Calu3 (cell line): ENCODE measurements around the gene GPR15LG. TPM values are rescaled to one million over a fixed set of nuclear protein-coding genes. Genes with fewer than 3 reads are reported as not detected.
A peak's percentile ranks its signal among the peaks of the same experiment; 100 is the strongest.
"Not testable (repeated sequence)": the region's sequence is repeated elsewhere in the genome, so short reads cannot be mapped to it uniquely, and the experiment has no call there.

ENCODE experiments used
- BruUV-seq: library from RNA; stranded (reverse); fragments of 400-500 nt; replicated peaks from 2 replicates; lab custom pipeline; 2021; lab: Mats Ljungman, UMichigan
- CTCF ChIA-PET: fragments of 300-600 bp; sonication (Branson Sonifier 250); formaldehyde crosslinking; loops from one replicate; lab custom pipeline; 2022; ENCODE audit warnings: antibody characterized with exemption; lab: Charles Lee
- DNase-seq: peaks from one replicate; pipeline ENCODE4 v3.0.0; 2022
- H3K27ac Mint-ChIP-seq: one replicate; pipeline ENCODE4 v1.8.0; 2022; ENCODE audit warnings: mixed read lengths; ENCODE audit not compliant: unreplicated experiment
- H3K27me3 Mint-ChIP-seq: one replicate; pipeline ENCODE4 v1.8.0; 2022; ENCODE audit warnings: mixed read lengths; ENCODE audit not compliant: unreplicated experiment
- H3K36me3 Mint-ChIP-seq: one replicate; pipeline ENCODE4 v1.8.0; 2022; ENCODE audit warnings: mild to moderate bottlenecking, moderate library complexity, mixed read lengths; ENCODE audit not compliant: insufficient read depth, unreplicated experiment
- H3K4me1 Mint-ChIP-seq: one replicate; pipeline ENCODE4 v1.8.0; 2022; ENCODE audit warnings: mild to moderate bottlenecking, low read depth, mixed read lengths; ENCODE audit not compliant: unreplicated experiment
- H3K4me3 Mint-ChIP-seq: one replicate; pipeline ENCODE4 v1.8.0; 2022; ENCODE audit warnings: mild to moderate bottlenecking, low read depth, moderate library complexity, mixed read lengths; ENCODE audit not compliant: unreplicated experiment
- H3K9me3 Mint-ChIP-seq: one replicate; pipeline ENCODE4 v1.8.0; 2022; ENCODE audit warnings: low read depth, mixed read lengths; ENCODE audit not compliant: unreplicated experiment
- CTCF ChIP-seq: fragments of 200-600 bp; IDR thresholded peaks from one replicate; pipeline ENCODE4 v1.8.0; 2022; ENCODE audit warnings: antibody characterized with exemption; ENCODE audit not compliant: unreplicated experiment
- intact Hi-C: fragments of 100-400 bp; cut with micrococcal nuclease; formaldehyde crosslinking; loops from one replicate; pipeline ENCODE4 v1.10.0; 2022; ENCODE audit not compliant: unreplicated experiment
- total RNA-seq: library from RNA; stranded (reverse); gene quantifications from 2 replicates; pipeline ENCODE4 v1.2.3, GENCODE V29; 2022

GPR15LG gene
- total RNA-seq, 1 experiment from 2014 or later, result not detected

GRCh38 chr10:84147347-84147746 is 26.3 kb upstream of the GPR15LG start:
- no TSS peak for BruUV-seq
- H3K27me3 Mint-ChIP-seq, result no peaks in the 10 kb centered on the region
- H3K4me3 Mint-ChIP-seq, result no peak overlapping the region
- CTCF ChIA-PET, result interaction anchor here (1.0 to 1.8 kb wide), 2 partner anchors 8 to 110 kb away, joined by 7 read pairs; partner anchors contain the start of gene GHITM
- DNase-seq, result no peak
- peaks cover 25% of the 10 kb centered on the region for H3K36me3 Mint-ChIP-seq
- H3K4me1 Mint-ChIP-seq, result no peaks in the 10 kb centered on the region
- no peak for TF ChIP-seq CTCF
- no peak overlapping the region for H3K27ac Mint-ChIP-seq
- no peaks in the 10 kb centered on the region for H3K9me3 Mint-ChIP-seq
- intact Hi-C loops, result no loop called here

GRCh38 chr10:84148006-84148597 is 25.5 kb upstream of the GPR15LG start:
- BruUV-seq, H3K9me3 Mint-ChIP-seq, H3K27me3 Mint-ChIP-seq, H3K27ac Mint-ChIP-seq, H3K4me1 Mint-ChIP-seq, DNase-seq, intact Hi-C loops, H3K4me3 Mint-ChIP-seq: not testable (repeated sequence)
- CTCF ChIA-PET, result interaction anchor here (1.0 to 1.8 kb wide), 2 partner anchors 9 to 109 kb away, joined by 7 read pairs; partner anchors contain the start of gene GHITM
- peak; percentile 34 for TF ChIP-seq CTCF
- H3K36me3 Mint-ChIP-seq, result peaks cover 28% of the 10 kb centered on the region

- CTCF ChIA-PET, result no interaction called here
- intact Hi-C loops, result no loop called here
- no peaks in the 10 kb centered on the region for H3K27me3 Mint-ChIP-seq
- DNase-seq, result no peak
- no peaks in the 10 kb centered on the region for H3K9me3 Mint-ChIP-seq
- H3K36me3 Mint-ChIP-seq, result peaks cover 23% of the 10 kb centered on the region
- no peak overlapping the region for H3K4me3 Mint-ChIP-seq
- TF ChIP-seq CTCF, result no peak
- no TSS peak for BruUV-seq
- H3K4me1 Mint-ChIP-seq, result no peaks in the 10 kb centered on the region
- no peak overlapping the region for H3K27ac Mint-ChIP-seq
These were observed 23.7 kb upstream of the GPR15LG start for GRCh38 chr10:84149854-84150253.

- CTCF ChIA-PET, result no interaction called here
- intact Hi-C loops, result no loop called here
- peaks cover 21% of the 10 kb centered on the region for H3K36me3 Mint-ChIP-seq
These were observed 20.8 kb upstream of the GPR15LG start for GRCh38 chr10:84152769-84153168.

More at GRCh38 chr10:84152769-84153168, 20.8 kb upstream of the GPR15LG start:
- no peak overlapping the region for H3K4me3 Mint-ChIP-seq
- H3K9me3 Mint-ChIP-seq, result no peaks in the 10 kb centered on the region
- no peak for DNase-seq
- H3K27ac Mint-ChIP-seq, result no peak overlapping the region
- no peaks in the 10 kb centered on the region for H3K27me3 Mint-ChIP-seq
- BruUV-seq, result no TSS peak
- no peak for TF ChIP-seq CTCF
- no peaks in the 10 kb centered on the region for H3K4me1 Mint-ChIP-seq
